CD14-positive monocyte (primary cell): ENCODE data around the gene COL6A1. TPM values are rescaled to one million over a fixed set of nuclear protein-coding genes. Genes with fewer than 3 reads are reported as not detected.

Source experiments
- DNase-seq, 3 donors: peaks; one replicate each; pipeline ENCODE4 v3.0.0-alpha.2; 2011 to 2022
- H2AFZ ChIP-seq: 2 replicates; pipeline ENCODE4 v1.6.0; 2012; ENCODE audit warnings: mild to moderate bottlenecking, low read depth, low read length, inconsistent platforms; ENCODE audit not compliant: insufficient read depth, poor library complexity, severe bottlenecking
- H3K27ac ChIP-seq, 2 donors: 1 replicate in 1 of 2; 2 replicates in 1 of 2; pipeline ENCODE4 v1.5.1; 2012 to 2013; ENCODE audit warnings: low read length in 2 of 2, control low read depth in 1 of 2, inconsistent platforms in 1 of 2, low read depth in 1 of 2, mild to moderate bottlenecking in 1 of 2
- H3K27me3 ChIP-seq, 2 donors: one replicate each; pipeline versions ENCODE4 v1.6.0 to v1.6.1; 2011 to 2013; ENCODE audit warnings: low read length in 2 of 2; ENCODE audit not compliant: control insufficient read depth in 2 of 2, insufficient read depth in 2 of 2
- H3K36me3 ChIP-seq, 2 donors: replicated peaks in 1 of 2; 1 replicate in 1 of 2; 2 replicates in 1 of 2; pipeline versions ENCODE4 v1.5.1 to v1.6.1; 2012 to 2013; ENCODE audit warnings: low read length in 2 of 2, control low read depth in 1 of 2, inconsistent platforms in 1 of 2, mild to moderate bottlenecking in 1 of 2; ENCODE audit not compliant: insufficient read depth in 2 of 2, control insufficient read depth in 1 of 2
- H3K4me1 ChIP-seq, 2 donors: 1 replicate in 1 of 2; 2 replicates in 1 of 2; pipeline versions ENCODE4 v1.5.1 to v1.6.1; 2012 to 2013; ENCODE audit warnings: low read length in 2 of 2, control low read depth in 1 of 2, inconsistent platforms in 1 of 2, mild to moderate bottlenecking in 1 of 2, moderate library complexity in 1 of 2; ENCODE audit not compliant: insufficient read depth in 2 of 2, control insufficient read depth in 1 of 2
- H3K4me2 ChIP-seq: replicated peaks from 2 replicates; pipeline ENCODE3; 2012; ENCODE audit warnings: low read length, moderate library complexity, mild to moderate bottlenecking; ENCODE audit not compliant: poor library complexity, severe bottlenecking; ENCODE audit errors: extremely low read depth
- H3K4me3 ChIP-seq, 3 experiments: fragments of 200-600 bp in 1 of 3; sonication (generic) in 1 of 3; replicated peaks in 1 of 3; 1 replicate in 2 of 3; 2 replicates in 1 of 3; pipeline ENCODE4 v1.5.1; 2011 to 2013; ENCODE audit warnings: low read length in 3 of 3, mild to moderate bottlenecking in 3 of 3, control low read depth in 2 of 3, low read depth in 2 of 3, inconsistent platforms in 1 of 3, moderate library complexity in 1 of 3
- H3K79me2 ChIP-seq: 2 replicates; pipeline ENCODE4 v1.6.0; 2012; ENCODE audit warnings: mild to moderate bottlenecking, control low read depth, inconsistent platforms, low read length, moderate library complexity; ENCODE audit not compliant: insufficient read depth
- H3K9ac ChIP-seq: 2 replicates; pipeline ENCODE4 v1.6.0; 2017; ENCODE audit warnings: low read length, mild to moderate bottlenecking; ENCODE audit not compliant: insufficient read depth, poor library complexity, severe bottlenecking
- H3K9me3 ChIP-seq, 2 donors: replicated peaks in 1 of 2; 1 replicate in 1 of 2; 2 replicates in 1 of 2; pipeline versions ENCODE4 v1.5.1 to v1.6.1; 2012 to 2013; ENCODE audit warnings: low read length in 2 of 2, control low read depth in 1 of 2; ENCODE audit not compliant: control insufficient read depth in 1 of 2, insufficient read depth in 1 of 2
- H4K20me1 ChIP-seq: 2 replicates; pipeline ENCODE4 v1.6.0; 2012; ENCODE audit warnings: mild to moderate bottlenecking, low read length, control low read depth, moderate library complexity; ENCODE audit not compliant: insufficient read depth
- H3K27ac Mint-ChIP-seq, 7 donors: one replicate each; pipeline ENCODE4 v1.8.0; 2020; ENCODE audit warnings: mild to moderate bottlenecking in 7 of 7, mixed read lengths in 7 of 7, moderate library complexity in 6 of 7, inconsistent platforms in 2 of 7
- H3K27me3 Mint-ChIP-seq, 3 donors: one replicate each; pipeline ENCODE4 v1.8.0; 2021 to 2022; ENCODE audit warnings: low read depth in 3 of 3, mild to moderate bottlenecking in 3 of 3, mixed read lengths in 3 of 3, moderate library complexity in 3 of 3, inconsistent platforms in 1 of 3
- H3K36me3 Mint-ChIP-seq, 2 donors: one replicate each; pipeline ENCODE4 v1.8.0; 2020; ENCODE audit warnings: mixed read lengths in 2 of 2, inconsistent platforms in 1 of 2, mild to moderate bottlenecking in 1 of 2
- H3K4me1 Mint-ChIP-seq: one replicate; pipeline ENCODE4 v1.8.0; 2020; ENCODE audit warnings: mild to moderate bottlenecking, mixed read lengths
- H3K4me3 Mint-ChIP-seq, 2 donors: one replicate each; pipeline ENCODE4 v1.8.0; 2020; ENCODE audit warnings: mild to moderate bottlenecking in 2 of 2, mixed read lengths in 2 of 2, moderate library complexity in 1 of 2
- H3K9me3 Mint-ChIP-seq, 7 donors: one replicate each; pipeline ENCODE4 v1.8.0; 2020 to 2022; ENCODE audit warnings: mixed read lengths in 7 of 7, mild to moderate bottlenecking in 6 of 7, moderate library complexity in 6 of 7, inconsistent platforms in 2 of 7
- WGBS: methylation state at CpG from one replicate; pipeline ENCODE4 v1.1.5; 2013; ENCODE audit warnings: missing lambda C conversion rate; ENCODE audit not compliant: insufficient coverage; 5-methylcytosine and 5-hydroxymethylcytosine counted together
- intact Hi-C, 2 donors: fragments of 100-400 bp; cut with micrococcal nuclease; formaldehyde crosslinking; loops; one replicate each; pipeline versions ENCODE4 v1.15.0 to v1.15.1; 2023
- polyA plus RNA-seq, 3 donors: library from polyadenylated mRNA; depleted of rRNA in 1 of 3; unstranded in 2 of 3; stranded (reverse) in 1 of 3; fragments of 300-500 nt in 2 of 3; fragments of >200 nt in 1 of 3; fragmentation: Illumina TruSeq in 2 of 3; gene quantifications; 1 replicate in 2 of 3; 2 replicates in 1 of 3; pipeline ENCODE4 v1.2.3, GENCODE V29; 2012 to 2021
- TF ChIP-seq, protein P1 (sequence below): fragments of 200-600 bp; IDR thresholded peaks from one replicate; pipeline ENCODE4 v1.8.0; 2022; ENCODE audit warnings: antibody characterized with exemption, mild to moderate bottlenecking

Gene COL6A1
- polyA plus RNA-seq, 3 donors, result 0.08 to 0.11 (median 0.10) TPM

- Mint-ChIP-seq H3K27ac (no peak overlapping the region), H3K4me1 (peaks cover 2% of the 10 kb centered on the region), H3K9me3 (peaks cover 0 to 3% (median 1%) of the 10 kb centered on the region in 7 donors), H3K36me3 (no peaks in the 10 kb centered on the region), H3K4me3 (no peak overlapping the region), H3K27me3 (peaks cover 8 to 21% (median 14%) of the 10 kb centered on the region in 3 donors)
- Histone ChIP-seq H3K36me3 (no peaks in the 10 kb centered on the region), H3K27me3 (peaks cover 0 to 2% of the 10 kb centered on the region in 2 donors), H3K4me1 (no peaks in the 10 kb centered on the region), H3K4me3 (no peak overlapping the region), H3K4me2 (no peak overlapping the region), H4K20me1 (no peaks in the 10 kb centered on the region), H2AFZ (no peak overlapping the region), H3K9ac (no peak overlapping the region), H3K27ac (no peak overlapping the region), H3K79me2 (no peaks in the 10 kb centered on the region), H3K9me3 (no peaks in the 10 kb centered on the region)
- TF ChIP-seq, protein P1, sequence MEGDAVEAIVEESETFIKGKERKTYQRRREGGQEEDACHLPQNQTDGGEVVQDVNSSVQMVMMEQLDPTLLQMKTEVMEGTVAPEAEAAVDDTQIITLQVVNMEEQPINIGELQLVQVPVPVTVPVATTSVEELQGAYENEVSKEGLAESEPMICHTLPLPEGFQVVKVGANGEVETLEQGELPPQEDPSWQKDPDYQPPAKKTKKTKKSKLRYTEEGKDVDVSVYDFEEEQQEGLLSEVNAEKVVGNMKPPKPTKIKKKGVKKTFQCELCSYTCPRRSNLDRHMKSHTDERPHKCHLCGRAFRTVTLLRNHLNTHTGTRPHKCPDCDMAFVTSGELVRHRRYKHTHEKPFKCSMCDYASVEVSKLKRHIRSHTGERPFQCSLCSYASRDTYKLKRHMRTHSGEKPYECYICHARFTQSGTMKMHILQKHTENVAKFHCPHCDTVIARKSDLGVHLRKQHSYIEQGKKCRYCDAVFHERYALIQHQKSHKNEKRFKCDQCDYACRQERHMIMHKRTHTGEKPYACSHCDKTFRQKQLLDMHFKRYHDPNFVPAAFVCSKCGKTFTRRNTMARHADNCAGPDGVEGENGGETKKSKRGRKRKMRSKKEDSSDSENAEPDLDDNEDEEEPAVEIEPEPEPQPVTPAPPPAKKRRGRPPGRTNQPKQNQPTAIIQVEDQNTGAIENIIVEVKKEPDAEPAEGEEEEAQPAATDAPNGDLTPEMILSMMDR, result no peak
- intact Hi-C loops, result no loop called here
- 94% methylated on average over 3 of the region's 6 CpGs for WGBS
- DNase-seq, result no peak
These were observed 39.0 kb downstream of the COL6A1 start for GRCh38 chr21:46020581-46020980.

GRCh38 chr21:46021398-46021797 is 39.8 kb downstream of the COL6A1 start:
- no peak overlapping the region for H3K9ac ChIP-seq
- Mint-ChIP-seq H3K9me3 (peaks cover 0 to 1% (median 0%) of the 10 kb centered on the region in 7 donors), H3K36me3 (no peaks in the 10 kb centered on the region), H3K4me3 (no peak overlapping the region), H3K27me3 (peaks cover 7 to 17% (median 15%) of the 10 kb centered on the region in 3 donors), H3K27ac (no peak overlapping the region), H3K4me1 (peaks cover 2% of the 10 kb centered on the region)
- intact Hi-C loops, result no loop called here
- H3K4me2 ChIP-seq, result no peak overlapping the region
- H3K27me3 ChIP-seq, result peaks cover 0 to 2% of the 10 kb centered on the region in 2 donors
- no peak overlapping the region for H2AFZ ChIP-seq
- no peaks in the 10 kb centered on the region for H4K20me1 ChIP-seq
- no peak overlapping the region for H3K4me3 ChIP-seq
- H3K9me3 ChIP-seq, result no peaks in the 10 kb centered on the region
- 91% methylated on average over 5 of the region's 7 CpGs for WGBS
- TF ChIP-seq, protein P1, result no peak
- H3K27ac ChIP-seq, result no peak overlapping the region
- H3K4me1 ChIP-seq, result no peaks in the 10 kb centered on the region
- DNase-seq, result no peak
- H3K79me2 ChIP-seq, result no peaks in the 10 kb centered on the region
- no peaks in the 10 kb centered on the region for H3K36me3 ChIP-seq
